GM19240 (cell line): ENCODE data around the gene ELF3.
"Not testable (repeated sequence)": the region's sequence is repeated elsewhere in the genome, so short reads cannot be mapped to it uniquely, and the experiment has no call there.

Experiments used
- DNase-seq: peaks from one replicate; pipeline ENCODE4 v3.0.0; 2011; ENCODE audit warnings: low spot score; ENCODE audit not compliant: insufficient read length

The ELF3 gene

GRCh38 chr1:202064889-202065312 is 54.5 kb downstream of the ELF3 start:
- not testable (repeated sequence) for DNase-seq
